HG03558 (cell line): Measurements from ENCODE around the gene ANKIB1.
"Not testable (repeated sequence)": the region's sequence is repeated elsewhere in the genome, so short reads cannot be mapped to it uniquely, and the experiment has no call there.

Source experiments
- ATAC-seq: cut with Tn5 transposase; IDR thresholded peaks from one replicate; pipeline ENCODE4 v1.9.1; 2021; ENCODE audit warnings: moderate number of reproducible peaks; ENCODE audit not compliant: unreplicated experiment; ENCODE audit errors: extremely low read depth

Gene ANKIB1

GRCh38 chr7:92313055-92313454 lies 67.3 kb downstream of the ANKIB1 start:
- ATAC-seq = no peak

GRCh38 chr7:92319243-92319642 lies 73.5 kb downstream of the ANKIB1 start:
- ATAC-seq = no peak

- no peak for ATAC-seq
These were observed 79.4 kb downstream of the ANKIB1 start for GRCh38 chr7:92325173-92325572.

GRCh38 chr7:92325858-92326257 lies 80.1 kb downstream of the ANKIB1 start:
- no peak for ATAC-seq

GRCh38 chr7:92330835-92331438 lies 85.2 kb downstream of the ANKIB1 start:
- ATAC-seq = no peak

GRCh38 chr7:92331508-92331907 lies 85.7 kb downstream of the ANKIB1 start:
- ATAC-seq = no peak

- no peak for ATAC-seq
These were observed 87.0 kb downstream of the ANKIB1 start for GRCh38 chr7:92332782-92333181.

- no peak for ATAC-seq
These were observed 88.1 kb downstream of the ANKIB1 start for GRCh38 chr7:92333866-92334265.

- ATAC-seq = no peak
These were observed 89.8 kb downstream of the ANKIB1 start for GRCh38 chr7:92335574-92335973.

- ATAC-seq = no peak
These were observed 91.0 kb downstream of the ANKIB1 start for GRCh38 chr7:92336662-92337340.

GRCh38 chr7:92340016-92340415 lies 94.2 kb downstream of the ANKIB1 start:
- no peak for ATAC-seq

- no peak for ATAC-seq
These were observed 97.9 kb downstream of the ANKIB1 start for GRCh38 chr7:92343714-92344113.

GRCh38 chr7:92352009-92352408 lies 106.2 kb downstream of the ANKIB1 start:
- no peak for ATAC-seq

- ATAC-seq = no peak
These were observed 108.4 kb downstream of the ANKIB1 start for GRCh38 chr7:92354214-92354613.

GRCh38 chr7:92356406-92356805 lies 110.6 kb downstream of the ANKIB1 start:
- no peak for ATAC-seq

GRCh38 chr7:92357260-92357659 lies 111.5 kb downstream of the ANKIB1 start:
- no peak for ATAC-seq

- not testable (repeated sequence) for ATAC-seq
These were observed 113.4 kb downstream of the ANKIB1 start for GRCh38 chr7:92359179-92359578.

GRCh38 chr7:92359801-92360200 lies 114.0 kb downstream of the ANKIB1 start:
- ATAC-seq = no peak

GRCh38 chr7:92360387-92360786 lies 114.6 kb downstream of the ANKIB1 start:
- no peak for ATAC-seq

GRCh38 chr7:92362131-92362530 lies 116.4 kb downstream of the ANKIB1 start:
- ATAC-seq = no peak

GRCh38 chr7:92366730-92367129 lies 121.0 kb downstream of the ANKIB1 start:
- ATAC-seq = no peak

- ATAC-seq = no peak
These were observed 123.0 kb downstream of the ANKIB1 start for GRCh38 chr7:92368741-92369140.
